ENCODE results near the gene CLRN2.

Gene CLRN2

DNA sequence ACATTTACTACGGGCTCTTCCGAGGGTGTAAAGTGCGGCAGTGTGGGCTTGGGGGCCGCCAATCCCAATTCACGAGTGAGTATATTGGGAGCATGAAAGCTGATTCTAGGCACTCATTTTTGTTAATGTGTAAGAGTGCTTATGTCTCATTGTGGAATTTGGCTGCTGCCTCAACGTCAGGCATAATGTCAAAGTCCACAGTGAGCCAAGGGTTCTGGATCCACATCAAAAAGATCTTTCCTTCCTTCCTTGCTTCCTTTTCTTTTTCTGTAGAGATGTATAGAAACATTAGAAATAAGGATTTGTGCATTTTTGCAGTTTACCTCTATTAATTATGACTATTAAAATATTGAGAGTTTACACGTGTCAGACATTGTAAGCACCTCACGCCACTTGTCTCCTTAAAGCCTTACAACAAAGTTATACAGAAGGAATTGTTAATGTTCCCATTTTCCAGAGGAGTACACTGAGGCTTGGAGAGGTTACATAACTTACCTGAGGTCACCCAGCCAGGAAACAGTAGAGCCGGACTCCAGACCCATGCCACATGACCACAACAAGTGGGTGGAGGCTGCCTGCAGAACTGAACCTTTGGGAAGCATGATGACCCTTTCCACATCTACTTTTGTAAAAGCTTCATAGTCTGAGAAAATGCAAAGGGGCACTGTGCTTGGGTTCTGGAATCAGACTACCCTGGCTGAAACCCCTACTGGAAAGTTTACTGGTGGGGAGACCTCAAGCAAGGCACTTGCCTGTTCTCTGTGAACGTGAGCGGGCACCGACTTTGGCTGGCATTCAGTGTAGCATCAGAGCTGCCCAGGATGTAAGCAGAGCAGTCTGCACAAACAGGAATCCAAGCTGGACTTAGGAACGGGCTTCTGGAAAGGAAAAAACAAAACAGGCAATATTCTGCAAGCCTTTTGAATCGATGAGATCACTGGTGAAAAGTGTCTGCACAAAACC, 761 bp downstream of the CLRN2 start:
- no peak for DNase-seq (ENCODE audit: extremely low read depth, low read depth)
- TF ChIP-seq, protein P1, sequence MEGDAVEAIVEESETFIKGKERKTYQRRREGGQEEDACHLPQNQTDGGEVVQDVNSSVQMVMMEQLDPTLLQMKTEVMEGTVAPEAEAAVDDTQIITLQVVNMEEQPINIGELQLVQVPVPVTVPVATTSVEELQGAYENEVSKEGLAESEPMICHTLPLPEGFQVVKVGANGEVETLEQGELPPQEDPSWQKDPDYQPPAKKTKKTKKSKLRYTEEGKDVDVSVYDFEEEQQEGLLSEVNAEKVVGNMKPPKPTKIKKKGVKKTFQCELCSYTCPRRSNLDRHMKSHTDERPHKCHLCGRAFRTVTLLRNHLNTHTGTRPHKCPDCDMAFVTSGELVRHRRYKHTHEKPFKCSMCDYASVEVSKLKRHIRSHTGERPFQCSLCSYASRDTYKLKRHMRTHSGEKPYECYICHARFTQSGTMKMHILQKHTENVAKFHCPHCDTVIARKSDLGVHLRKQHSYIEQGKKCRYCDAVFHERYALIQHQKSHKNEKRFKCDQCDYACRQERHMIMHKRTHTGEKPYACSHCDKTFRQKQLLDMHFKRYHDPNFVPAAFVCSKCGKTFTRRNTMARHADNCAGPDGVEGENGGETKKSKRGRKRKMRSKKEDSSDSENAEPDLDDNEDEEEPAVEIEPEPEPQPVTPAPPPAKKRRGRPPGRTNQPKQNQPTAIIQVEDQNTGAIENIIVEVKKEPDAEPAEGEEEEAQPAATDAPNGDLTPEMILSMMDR (IDR thresholded peaks at IDR 0.05; ENCODE audit: low read depth, low read length): no peak

DNA sequence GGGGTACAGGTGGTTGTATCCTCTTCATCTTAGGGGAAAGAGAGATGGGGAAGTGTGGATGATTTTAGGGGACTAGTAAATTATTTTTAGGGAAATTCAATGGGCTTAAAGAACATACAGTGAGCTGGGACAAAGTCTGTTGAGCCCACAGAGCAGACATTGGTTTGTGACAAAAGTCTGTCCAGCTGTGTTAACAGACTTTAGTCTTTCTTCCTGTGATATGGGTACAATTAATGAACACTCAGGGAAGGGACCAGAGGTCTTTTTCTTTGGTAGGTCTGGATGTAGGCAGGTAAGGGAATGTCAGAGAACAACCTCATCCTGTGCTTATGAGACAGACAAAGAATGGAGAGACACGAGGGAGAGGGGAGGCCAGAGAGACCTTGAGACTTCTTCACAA, 2.0 kb downstream of the CLRN2 start:
- TF ChIP-seq, protein P1 (IDR thresholded peaks at IDR 0.05; ENCODE audit: low read depth, low read length): no peak
- no peak for DNase-seq (ENCODE audit: extremely low read depth, low read depth)

DNA sequence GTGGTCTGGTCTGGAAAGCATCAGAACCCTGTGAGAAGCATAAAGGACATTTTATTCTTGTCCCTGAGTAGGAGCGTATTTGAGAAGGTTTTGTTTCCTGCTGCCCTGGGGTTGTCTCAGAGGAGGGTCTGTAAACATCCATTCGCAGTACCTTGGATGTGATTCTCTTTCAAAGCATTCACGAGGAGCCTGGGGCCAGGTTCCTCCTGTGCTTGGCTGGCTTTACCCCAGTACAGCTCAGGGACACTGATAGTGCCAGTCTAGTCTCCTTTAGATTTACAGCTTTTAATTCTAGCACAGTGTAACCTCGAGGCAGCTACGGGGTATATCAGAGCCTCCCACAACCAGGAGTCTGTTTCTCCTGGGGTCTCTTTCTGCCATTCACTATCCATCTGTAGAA, 2.7 kb downstream of the CLRN2 start:
- TF ChIP-seq, protein P1 (IDR thresholded peaks at IDR 0.05; ENCODE audit: low read depth, low read length): no peak
- no peak for DNase-seq (ENCODE audit: extremely low read depth, low read depth)

DNA sequence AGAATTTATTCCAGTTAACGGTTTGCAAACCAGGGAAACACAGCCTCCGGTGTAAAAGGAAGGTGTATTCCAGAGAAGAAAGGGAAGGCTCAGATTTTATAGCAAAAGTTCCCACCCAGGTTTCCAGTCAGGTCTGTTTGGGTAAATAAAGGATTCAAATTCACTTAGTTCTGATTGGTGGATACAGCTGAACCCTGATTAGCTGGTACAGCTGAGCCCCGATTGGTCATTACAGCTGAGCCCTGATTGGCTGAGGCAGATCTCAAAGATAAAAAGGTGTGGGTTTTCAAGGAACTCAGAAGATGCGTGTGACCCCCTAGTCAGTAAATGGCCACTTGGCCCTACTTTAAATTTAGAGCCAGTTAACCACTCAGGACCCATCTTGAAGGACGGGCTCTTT, 6.6 kb downstream of the CLRN2 start:
- TF ChIP-seq, protein P1 (IDR thresholded peaks at IDR 0.05; ENCODE audit: low read depth, low read length): no peak
- DNase-seq (ENCODE audit: extremely low read depth, low read depth): no peak

DNA sequence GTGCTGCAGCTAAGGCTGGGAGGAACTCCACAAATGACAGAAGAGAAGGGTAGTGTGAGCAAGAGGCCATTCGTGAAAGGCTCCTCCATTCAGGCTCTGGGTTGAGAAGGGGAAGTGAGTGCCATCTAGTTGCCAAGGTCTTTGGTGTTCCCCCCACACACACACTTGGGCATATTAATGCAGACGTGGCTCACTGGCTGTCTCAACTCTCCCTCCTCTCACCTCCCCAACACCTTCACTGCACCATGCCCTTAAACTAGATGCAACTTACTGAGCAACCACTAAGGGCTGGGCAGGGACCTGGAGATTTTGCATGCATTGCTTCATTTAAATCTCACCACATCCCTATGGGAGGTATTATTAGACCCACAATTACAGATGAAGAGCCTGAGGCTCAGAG, 8.7 kb downstream of the CLRN2 start:
- TF ChIP-seq, protein P1 (IDR thresholded peaks at IDR 0.05; ENCODE audit: low read depth, low read length): no peak
- DNase-seq (ENCODE audit: extremely low read depth, low read depth): no peak

DNA sequence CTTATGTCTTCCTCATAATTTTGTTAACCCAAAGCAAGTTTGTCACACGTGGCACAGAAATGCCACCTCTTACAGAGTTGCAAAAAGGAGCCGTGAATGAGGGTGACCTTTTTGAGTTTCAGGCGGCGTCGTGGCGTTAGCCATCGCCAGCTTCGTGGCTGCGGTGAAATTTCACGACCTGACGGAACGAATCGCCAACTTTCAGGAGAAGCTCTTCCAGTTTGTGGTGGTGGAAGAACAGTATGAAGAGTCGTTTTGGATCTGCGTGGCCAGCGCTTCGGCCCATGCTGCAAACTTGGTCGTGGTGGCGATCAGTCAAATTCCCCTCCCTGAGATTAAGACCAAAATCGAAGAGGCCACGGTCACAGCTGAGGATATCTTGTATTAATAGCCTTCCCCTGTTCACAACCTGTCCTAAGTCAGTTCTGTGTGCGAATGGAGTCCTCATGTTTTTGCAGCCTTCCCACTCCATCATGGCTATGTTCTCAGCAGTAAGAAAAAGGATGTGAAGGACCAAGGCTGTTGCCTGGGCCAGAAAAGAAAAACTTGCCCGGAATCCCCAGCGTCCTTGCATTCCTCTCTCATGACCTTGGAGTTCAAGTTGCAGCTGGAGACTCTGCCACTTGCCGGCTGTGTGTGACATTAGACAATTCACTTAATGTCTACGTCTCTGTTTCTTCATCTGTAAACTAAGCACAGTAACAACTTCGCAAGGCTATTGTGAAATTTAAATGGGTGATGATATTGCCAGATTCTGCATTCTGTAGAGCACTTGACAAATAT, 11.9 kb downstream of the CLRN2 start:
- TF ChIP-seq, protein P1 (IDR thresholded peaks at IDR 0.05; ENCODE audit: low read depth, low read length): no peak
- DNase-seq (ENCODE audit: extremely low read depth, low read depth): no peak

Measured in AG09319 (cell line).